ENCODE data around the gene ANKRD55.
"Not testable (repeated sequence)": the region's sequence is repeated elsewhere in the genome, so short reads cannot be mapped to it uniquely, and the experiment has no call there.

DNA sequence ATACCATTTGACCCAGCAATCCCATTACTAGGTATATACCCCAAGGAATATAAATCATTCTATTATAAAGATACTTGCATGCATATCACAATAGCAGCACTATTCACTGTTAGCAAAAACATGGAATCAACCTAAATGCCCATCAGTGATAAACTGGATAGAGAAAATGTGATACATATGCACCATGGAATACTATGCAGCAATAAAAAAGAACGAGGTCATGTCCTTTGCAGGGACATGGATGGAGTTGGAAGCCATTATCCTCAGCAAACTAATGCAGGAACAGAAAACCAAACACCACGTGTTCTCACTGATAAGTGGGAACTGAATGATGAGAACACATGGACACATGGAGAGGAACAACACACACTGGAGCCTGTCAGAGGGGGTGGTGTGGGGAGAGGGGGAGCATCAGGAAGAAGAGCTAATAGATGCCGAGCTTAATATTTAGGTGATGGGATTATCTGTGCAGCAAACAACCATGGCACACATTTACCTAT lies 31.3 kb downstream of the ANKRD55 start:
- TF ChIP-seq, protein P1, sequence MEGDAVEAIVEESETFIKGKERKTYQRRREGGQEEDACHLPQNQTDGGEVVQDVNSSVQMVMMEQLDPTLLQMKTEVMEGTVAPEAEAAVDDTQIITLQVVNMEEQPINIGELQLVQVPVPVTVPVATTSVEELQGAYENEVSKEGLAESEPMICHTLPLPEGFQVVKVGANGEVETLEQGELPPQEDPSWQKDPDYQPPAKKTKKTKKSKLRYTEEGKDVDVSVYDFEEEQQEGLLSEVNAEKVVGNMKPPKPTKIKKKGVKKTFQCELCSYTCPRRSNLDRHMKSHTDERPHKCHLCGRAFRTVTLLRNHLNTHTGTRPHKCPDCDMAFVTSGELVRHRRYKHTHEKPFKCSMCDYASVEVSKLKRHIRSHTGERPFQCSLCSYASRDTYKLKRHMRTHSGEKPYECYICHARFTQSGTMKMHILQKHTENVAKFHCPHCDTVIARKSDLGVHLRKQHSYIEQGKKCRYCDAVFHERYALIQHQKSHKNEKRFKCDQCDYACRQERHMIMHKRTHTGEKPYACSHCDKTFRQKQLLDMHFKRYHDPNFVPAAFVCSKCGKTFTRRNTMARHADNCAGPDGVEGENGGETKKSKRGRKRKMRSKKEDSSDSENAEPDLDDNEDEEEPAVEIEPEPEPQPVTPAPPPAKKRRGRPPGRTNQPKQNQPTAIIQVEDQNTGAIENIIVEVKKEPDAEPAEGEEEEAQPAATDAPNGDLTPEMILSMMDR (IDR thresholded peaks at IDR 0.05; ENCODE audit: low read length) = not testable (repeated sequence)
- not testable (repeated sequence) for TF ChIP-seq EZH2 (optimal IDR thresholded peaks at IDR 0.05; ENCODE audit: low read depth, low read length); EZH2phosphoT487 (IDR thresholded peaks at IDR 0.05; ENCODE audit: low read length)
